H1 (cell line): Measurements from ENCODE around the gene TFEC. TPM values are rescaled to one million over a fixed set of nuclear protein-coding genes. Genes with fewer than 3 reads are reported as not detected.

Source experiments
- CTCF ChIA-PET: fragments of 300-600 bp; sonication (Branson Sonifier 250); formaldehyde crosslinking; loops from one replicate; lab custom pipeline; 2021; ENCODE audit not compliant: partially characterized antibody; lab: Charles Lee
- POLR2A ChIA-PET: fragments of 300-600 bp; sonication (Branson Sonifier 250); formaldehyde crosslinking; loops from one replicate; lab custom pipeline; 2021; ENCODE audit warnings: inconsistent platforms; ENCODE audit not compliant: partially characterized antibody; lab: Charles Lee
- DNase-seq, 2 experiments: peaks; one replicate each; pipeline versions ENCODE4 v3.0.0 to v3.0.0-alpha.2; 2010 to 2022; ENCODE audit warnings: low spot score in 2 of 2, low read depth in 1 of 2, mixed read lengths in 1 of 2
- FAIRE-seq: peaks from 2 replicates; lab custom pipeline; 2011; peaks lifted over from hg19 to GRCh38; lab: Jason Lieb, UNC
- H2AFZ ChIP-seq: 2 replicates; pipeline ENCODE4 v1.8.1; 2012; ENCODE audit warnings: low read length, inconsistent platforms
- H2AK5ac ChIP-seq: 2 replicates; pipeline ENCODE4 v1.6.1; 2013; ENCODE audit warnings: low read depth, low read length
- H2BK120ac ChIP-seq: replicated peaks from 2 replicates; pipeline ENCODE3; 2013; ENCODE audit warnings: low read depth, low read length, inconsistent platforms
- H2BK12ac ChIP-seq: 2 replicates; pipeline ENCODE4 v1.6.1; 2013; ENCODE audit warnings: low read depth, low read length
- H2BK15ac ChIP-seq: 2 replicates; pipeline ENCODE4 v1.6.1; 2013; ENCODE audit warnings: low read length
- H2BK20ac ChIP-seq: 2 replicates; pipeline ENCODE4 v1.6.1; 2013; ENCODE audit warnings: low read length
- H2BK5ac ChIP-seq: 2 replicates; pipeline ENCODE4 v1.6.1; 2013; ENCODE audit warnings: low read depth, low read length
- H3K14ac ChIP-seq: 2 replicates; pipeline ENCODE4 v1.6.1; 2013; ENCODE audit warnings: inconsistent platforms; ENCODE audit not compliant: insufficient read length
- H3K18ac ChIP-seq: 2 replicates; pipeline ENCODE4 v1.6.1; 2013; ENCODE audit warnings: low read length; ENCODE audit errors: extremely low read depth
- H3K23ac ChIP-seq: 2 replicates; pipeline ENCODE4 v1.6.1; 2013; ENCODE audit warnings: inconsistent platforms; ENCODE audit not compliant: insufficient read length
- H3K23me2 ChIP-seq: 2 replicates; pipeline ENCODE4 v1.6.1; 2013; ENCODE audit warnings: low read depth, low read length
- H3K27ac ChIP-seq: 2 replicates; pipeline ENCODE4 v1.6.1; 2011; ENCODE audit warnings: low read depth, low read length, inconsistent platforms
- H3K27me3 ChIP-seq, 4 experiments: replicated peaks in 1 of 4; 1 replicate in 1 of 4; 2 replicates in 3 of 4; pipeline versions ENCODE4 v1.6.1 to v1.8.1; 2011 to 2013; ENCODE audit warnings: low read length in 3 of 4, mild to moderate bottlenecking in 3 of 4, inconsistent platforms in 2 of 4, mixed read lengths in 2 of 4, moderate library complexity in 1 of 4; ENCODE audit not compliant: control insufficient read depth in 3 of 4, insufficient read depth in 3 of 4; ENCODE audit errors: extremely low read depth in 1 of 4
- H3K36me3 ChIP-seq, 4 experiments: 2 replicates each; pipeline versions ENCODE4 v1.6.1 to v1.8.1; 2011 to 2013; ENCODE audit warnings: mild to moderate bottlenecking in 4 of 4, low read length in 3 of 4, moderate library complexity in 2 of 4, control low read depth in 1 of 4, inconsistent platforms in 1 of 4; ENCODE audit not compliant: insufficient read depth in 4 of 4, control insufficient read depth in 2 of 4
- H3K4ac ChIP-seq: replicated peaks from 2 replicates; pipeline ENCODE3; 2013; ENCODE audit warnings: low read length, low read depth, mixed read lengths, inconsistent platforms; ENCODE audit not compliant: insufficient read length
- H3K4me1 ChIP-seq, 4 experiments: replicated peaks in 1 of 4; 1 replicate in 1 of 4; 2 replicates in 3 of 4; pipeline versions ENCODE4 v1.6.1 to v1.8.1; 2011 to 2013; ENCODE audit warnings: low read length in 3 of 4, inconsistent platforms in 2 of 4, mixed read lengths in 1 of 4; ENCODE audit not compliant: insufficient read depth in 4 of 4, control insufficient read depth in 3 of 4
- H3K4me2 ChIP-seq, 2 experiments: 2 replicates each; pipeline versions ENCODE4 v1.6.1 to v1.8.1; 2011 to 2013; ENCODE audit warnings: low read depth in 2 of 2, low read length in 2 of 2, control low read depth in 1 of 2, inconsistent platforms in 1 of 2, mild to moderate bottlenecking in 1 of 2; ENCODE audit not compliant: insufficient read depth in 1 of 2
- H3K4me3 ChIP-seq, 4 experiments: fragments of 200-600, 300-600 bp in 1 of 4; sonication (generic), shearing (Covaris generic), sonication (Bioruptor Twin) in 1 of 4; 2 replicates each; pipeline versions ENCODE4 v1.5.1 to v1.8.1; 2011 to 2016; ENCODE audit warnings: low read length in 4 of 4, low read depth in 3 of 4, control low read depth in 2 of 4, inconsistent platforms in 2 of 4, mild to moderate bottlenecking in 2 of 4, mixed read lengths in 1 of 4, moderate library complexity in 1 of 4; ENCODE audit not compliant: insufficient read depth in 2 of 4; ENCODE audit errors: extremely low read depth in 1 of 4
- H3K56ac ChIP-seq: replicated peaks from 2 replicates; pipeline ENCODE3; 2013; ENCODE audit warnings: low read depth, mild to moderate bottlenecking, mixed read lengths, low read length, inconsistent platforms; ENCODE audit not compliant: insufficient read length
- H3K79me1 ChIP-seq: 2 replicates; pipeline ENCODE4 v1.6.1; 2013; ENCODE audit warnings: low read depth, low read length, control low read depth
- H3K79me2 ChIP-seq, 2 experiments: 2 replicates each; pipeline versions ENCODE4 v1.6.1 to v1.8.1; 2012 to 2013; ENCODE audit warnings: low read length in 2 of 2, mild to moderate bottlenecking in 2 of 2, inconsistent platforms in 1 of 2; ENCODE audit not compliant: insufficient read depth in 2 of 2, control insufficient read depth in 1 of 2
- H3K9ac ChIP-seq, 4 experiments: replicated peaks in 1 of 4; 1 replicate in 1 of 4; 2 replicates in 3 of 4; pipeline versions ENCODE4 v1.6.1 to v1.8.1; 2011 to 2013; ENCODE audit warnings: low read depth in 3 of 4, low read length in 3 of 4, control low read depth in 2 of 4, mild to moderate bottlenecking in 2 of 4, moderate library complexity in 2 of 4, inconsistent platforms in 1 of 4; ENCODE audit errors: extremely low read depth in 1 of 4
- H3K9me3 ChIP-seq, 2 experiments: 2 replicates each; pipeline versions ENCODE4 v1.6.1 to v1.8.1; 2012 to 2013; ENCODE audit warnings: mild to moderate bottlenecking in 2 of 2, moderate library complexity in 2 of 2, control low read depth in 1 of 2, inconsistent platforms in 1 of 2, low read depth in 1 of 2, low read length in 1 of 2, mixed read lengths in 1 of 2; ENCODE audit not compliant: insufficient read depth in 2 of 2
- H4K20me1 ChIP-seq, 2 experiments: replicated peaks in 1 of 2; 2 replicates each; pipeline versions ENCODE3 to v1.8.1; 2011 to 2013; ENCODE audit warnings: inconsistent platforms in 2 of 2, low read length in 2 of 2, mild to moderate bottlenecking in 1 of 2; ENCODE audit not compliant: insufficient read depth in 2 of 2, control insufficient read depth in 1 of 2
- H4K5ac ChIP-seq: 2 replicates; pipeline ENCODE4 v1.6.1; 2013; ENCODE audit warnings: low read length, low read depth, mixed read lengths, inconsistent platforms; ENCODE audit not compliant: insufficient read length
- H4K8ac ChIP-seq: 2 replicates; pipeline ENCODE4 v1.8.0; 2013; ENCODE audit warnings: mild to moderate bottlenecking, moderate library complexity, low read length, inconsistent platforms; ENCODE audit not compliant: insufficient read depth; ENCODE audit errors: extremely low read depth
- H4K91ac ChIP-seq: replicated peaks from 2 replicates; pipeline ENCODE3; 2013; ENCODE audit warnings: low read length, mixed read lengths, inconsistent platforms; ENCODE audit not compliant: insufficient read length
- ASH2L ChIP-seq: fragments of 200-600, 300-600 bp; sonication (generic); IDR thresholded peaks from one replicate; pipeline ENCODE4 v1.7.1; 2017; ENCODE audit warnings: low read length
- BRCA1 ChIP-seq: IDR thresholded peaks from 2 replicates; pipeline ENCODE4 v1.6.1; 2012; ENCODE audit warnings: low read depth, low read length, improper control_type of control experiment
- E2F6 ChIP-seq: IDR thresholded peaks from 2 replicates; pipeline ENCODE4 v1.6.1; 2012; ENCODE audit warnings: inconsistent platforms
- EP300 ChIP-seq, 2 experiments: IDR thresholded peaks; 1 replicate in 1 of 2; 2 replicates in 1 of 2; pipeline ENCODE4 v1.6.1; 2011 to 2012; ENCODE audit warnings: low read depth in 2 of 2, low read length in 2 of 2, mild to moderate bottlenecking in 2 of 2, borderline replicate concordance in 1 of 2, inconsistent platforms in 1 of 2, moderate library complexity in 1 of 2
- EZH2 ChIP-seq: fragments of 200-600 bp; sonication (generic); IDR thresholded peaks from 2 replicates; pipeline ENCODE4 v1.7.1; 2012; ENCODE audit warnings: low read depth, mild to moderate bottlenecking, moderate library complexity, low read length, inconsistent platforms; ENCODE audit not compliant: severe bottlenecking
- HDAC6 ChIP-seq: IDR thresholded peaks from one replicate; pipeline ENCODE4 v1.7.1; 2012; ENCODE audit warnings: low read depth, mild to moderate bottlenecking, inconsistent platforms, low read length, moderate library complexity
- JUN ChIP-seq: IDR thresholded peaks from 2 replicates; pipeline ENCODE4 v1.6.1; 2011; ENCODE audit warnings: low read depth, mild to moderate bottlenecking, improper control_type of control experiment, low read length
- KDM4A ChIP-seq: IDR thresholded peaks from one replicate; pipeline ENCODE4 v1.7.1; 2012; ENCODE audit warnings: low read depth, mild to moderate bottlenecking, moderate library complexity, low read length, inconsistent platforms; ENCODE audit not compliant: severe bottlenecking
- POLR2A ChIP-seq, 2 experiments: IDR thresholded peaks; 1 replicate in 1 of 2; 2 replicates in 1 of 2; pipeline ENCODE4 v1.6.1; 2011; ENCODE audit warnings: low read depth in 2 of 2, low read length in 2 of 2, mild to moderate bottlenecking in 2 of 2; ENCODE audit errors: control extremely low read depth in 1 of 2
- RBBP5 ChIP-seq: IDR thresholded peaks from 2 replicates; pipeline ENCODE4 v1.7.1; 2012; ENCODE audit warnings: low read depth, mild to moderate bottlenecking, inconsistent platforms, low read length, moderate library complexity, borderline replicate concordance
- SIN3A ChIP-seq, 2 experiments: IDR thresholded peaks in 1 of 2; conservative IDR thresholded peaks in 1 of 2; 2 replicates each; pipeline ENCODE4 v1.6.1; 2011 to 2012; ENCODE audit warnings: low read length in 2 of 2, improper control_type of control experiment in 1 of 2, low read depth in 1 of 2, mild to moderate bottlenecking in 1 of 2
- SIRT6 ChIP-seq: IDR thresholded peaks from one replicate; pipeline ENCODE4 v1.7.1; 2012; ENCODE audit warnings: low read length, inconsistent platforms
- TAF7 ChIP-seq: optimal IDR thresholded peaks from 2 replicates; pipeline ENCODE3; 2011; ENCODE audit warnings: low read depth, mild to moderate bottlenecking, inconsistent platforms, low read length, moderate library complexity, borderline replicate concordance
- WGBS, 2 experiments: shearing (Covaris generic) in 1 of 2; methylation state at CpG; one replicate each; pipeline versions ENCODE4 v1.1.6 to v1.1.7; 2013 to 2015; ENCODE audit warnings: low lambda C conversion rate in 2 of 2, mixed read lengths in 2 of 2, inconsistent platforms in 1 of 2, low coverage in 1 of 2, missing lambda C conversion rate in 1 of 2; ENCODE audit not compliant: insufficient replicate concordance in 2 of 2, insufficient coverage in 1 of 2, insufficient read length in 1 of 2; ENCODE audit errors: extremely low coverage in 1 of 2, missing lambda C conversion rate in 1 of 2; 5-methylcytosine and 5-hydroxymethylcytosine counted together
- polyA plus RNA-seq, 7 experiments: library from polyadenylated mRNA; depleted of rRNA in 3 of 7; stranded (reverse) in 5 of 7; unstranded in 2 of 7; fragments of >200 nt in 5 of 7; fragments of 200-250 nt in 2 of 7; gene quantifications; 1 replicate in 5 of 7; 2 replicates in 1 of 7; 4 replicates in 1 of 7; pipeline versions ENCODE4 v1.2.1 to v1.2.3, GENCODE V29; 2011 to 2013; ENCODE audit warnings: missing spikeins in 2 of 7, mixed read lengths in 2 of 7
- total RNA-seq: library from RNA; stranded (reverse); fragmentation: NEBNext Ultra II Directional; extraction: Animal tissue kit (Norgen Biotek cat#: 25700); gene quantifications from 2 replicates; pipeline ENCODE4 v1.2.1, GENCODE V29; 2021

The TFEC gene
- total and polyA plus RNA-seq, 2 of the 8 experiments (the other 6 are each of a cell fraction or from before 2014, with no cell fraction given) = not detected

- H4K5ac ChIP-seq = no peak overlapping the region
- H2BK12ac ChIP-seq = no peak overlapping the region
- H2BK120ac ChIP-seq = no peak overlapping the region
- H3K56ac ChIP-seq = no peak overlapping the region
- H3K9ac ChIP-seq = no peak overlapping the region
- H2BK15ac ChIP-seq = no peak overlapping the region
- no peak overlapping the region for H3K27ac ChIP-seq
- no peak overlapping the region for H4K91ac ChIP-seq
- no peak overlapping the region for H3K4ac ChIP-seq
- H3K36me3 ChIP-seq = no peaks in the 10 kb centered on the region
- TF ChIP-seq KDM4A = no peak
- no peak for TF ChIP-seq SIRT6
- no peak for TF ChIP-seq E2F6
- no peak for TF ChIP-seq JUN
- no peak for TF ChIP-seq EP300 (IDR thresholded peaks at IDR 0.05; ENCODE audit: borderline replicate concordance in 1 of 2, low read depth in 2 of 2, low read length in 2 of 2)
- TF ChIP-seq POLR2A (IDR thresholded peaks at IDR 0.05; ENCODE audit: control extremely low read depth in 1 of 2, low read depth in 2 of 2, low read length in 2 of 2) = no peak
- TF ChIP-seq ASH2L = no peak
- TF ChIP-seq HDAC6 = no peak
- TF ChIP-seq RBBP5 = no peak
- TF ChIP-seq SIN3A (conservative IDR thresholded peaks at IDR 0.05 in 1 of 2, IDR thresholded peaks at IDR 0.05 in 1 of 2; ENCODE audit: low read depth in 1 of 2, low read length in 2 of 2) = no peak
- TF ChIP-seq EZH2 = no peak
- TF ChIP-seq TAF7 = no peak
- TF ChIP-seq BRCA1 = no peak
- TF ChIP-seq, all 59 proteins: peak for 0
- Histone ChIP-seq H3K9me3 (no peaks in the 10 kb centered on the region), H3K14ac (no peak overlapping the region), H3K4me3 (no peak overlapping the region), H3K4me1 (no peaks in the 10 kb centered on the region), H2AK5ac (no peak overlapping the region), H3K18ac (no peak overlapping the region), H2BK20ac (no peak overlapping the region), H4K20me1 (peaks cover 0 to 1% of the 10 kb centered on the region in 2 experiments), H3K23me2 (no peaks in the 10 kb centered on the region), H3K27me3 (no peaks in the 10 kb centered on the region), H4K8ac (no peak overlapping the region), H3K79me1 (no peaks in the 10 kb centered on the region), H2AFZ (no peak overlapping the region), H3K79me2 (no peaks in the 10 kb centered on the region), H3K23ac (no peak overlapping the region), H2BK5ac (no peak overlapping the region), H3K4me2 (no peak overlapping the region)
- POLR2A ChIA-PET = no interaction called here
- FAIRE-seq = no peak
- DNase-seq = no peak
- CTCF ChIA-PET = interaction anchor here (1.4 to 1.5 kb wide), 2 partner anchors 8 to 11 kb away, joined by 5 to 7 read pairs; no protein-coding TSS in a partner anchor
- 89% methylated on average over 1 of the region's 1 CpG; no CpG with 5 or more reads in 1 of the 2 experiments for WGBS, 2 experiments
Observed at GRCh38 chr7:115920367-115920766, 110.2 kb downstream of the TFEC start.
